RPMI7951 (cell line): ENCODE results near the gene GIPC1. TPM values are rescaled to one million over a fixed set of nuclear protein-coding genes. Genes with fewer than 3 reads are reported as not detected.
A peak's percentile ranks its signal among the peaks of the same experiment; 100 is the strongest.

Experiments used
- DNase-seq: peaks from one replicate; pipeline ENCODE4 v3.0.0-alpha.2; 2012; ENCODE audit warnings: low read depth
- total RNA-seq: library from RNA; depleted of rRNA; stranded (reverse); fragments of >200 nt; shearing (Covaris generic); gene quantifications from 2 replicates; pipeline ENCODE4 v1.2.3, GENCODE V29; 2014; rRNA removed

The GIPC1 gene
- total RNA-seq, 1 experiment from 2014 or later: 47.3 TPM

DNA sequence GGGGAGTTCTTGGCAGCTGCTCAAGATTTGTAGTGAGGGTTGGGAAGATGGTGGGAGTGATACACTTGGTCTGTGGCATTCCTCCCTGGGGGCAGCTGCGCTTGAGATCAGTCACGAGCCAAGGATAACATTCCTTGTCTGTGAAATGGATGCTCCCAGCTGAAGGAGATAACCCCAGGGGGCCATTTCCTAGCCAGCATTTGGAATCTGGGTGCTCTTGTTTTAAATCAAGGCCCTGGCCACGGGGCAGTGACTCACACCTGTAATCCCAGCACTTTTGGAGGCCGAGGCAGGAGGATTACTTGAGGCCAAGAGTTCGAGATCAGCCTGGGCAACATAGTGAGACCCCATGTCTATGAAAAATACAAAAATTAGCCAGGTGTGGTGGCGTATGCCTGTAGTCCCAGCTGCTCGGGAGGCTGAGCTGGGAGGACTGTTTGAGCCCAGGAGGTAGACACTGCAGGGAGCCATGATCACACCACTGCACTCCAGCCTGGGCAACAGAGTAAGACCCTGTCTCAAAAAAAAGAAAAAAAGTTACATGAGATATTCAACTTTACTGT lies 58.3 kb downstream of the GIPC1 start:
- peak; percentile 52 for DNase-seq

DNA sequence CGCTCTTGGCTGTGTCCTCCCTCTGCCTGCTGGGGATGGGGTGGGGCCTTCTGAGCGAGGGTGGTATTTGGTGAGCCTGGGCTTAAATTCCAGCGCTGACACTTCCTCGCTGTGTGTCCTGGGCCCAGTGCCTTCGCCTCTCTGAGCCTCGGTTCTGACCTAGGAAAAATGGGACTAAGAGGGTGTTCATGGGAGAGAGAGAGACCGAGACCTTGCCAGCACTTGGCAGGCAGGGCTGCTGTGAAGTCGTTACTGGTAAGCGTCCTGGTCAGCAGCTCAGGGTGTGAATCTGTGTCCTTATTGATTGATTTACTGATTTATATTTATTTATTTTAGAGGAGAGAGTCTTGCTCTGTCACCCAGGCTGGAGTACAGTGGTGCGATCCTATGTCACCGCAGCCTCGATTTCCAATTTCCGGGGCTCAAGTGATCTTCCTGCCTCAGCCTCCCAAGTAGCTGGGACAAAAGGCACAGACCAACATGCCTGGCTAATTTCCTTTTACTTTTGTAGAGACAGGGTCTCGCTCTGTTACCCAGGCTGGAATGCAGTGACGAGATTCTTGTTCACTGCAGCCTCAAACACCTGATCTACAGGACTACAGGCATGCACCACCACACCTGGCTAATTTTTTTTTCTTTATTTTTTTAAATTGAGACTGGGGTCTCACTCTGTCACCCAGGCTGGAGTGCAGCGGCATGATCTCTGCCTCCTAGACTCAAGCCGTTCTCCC lies 60.4 kb downstream of the GIPC1 start:
- DNase-seq: no peak

DNA sequence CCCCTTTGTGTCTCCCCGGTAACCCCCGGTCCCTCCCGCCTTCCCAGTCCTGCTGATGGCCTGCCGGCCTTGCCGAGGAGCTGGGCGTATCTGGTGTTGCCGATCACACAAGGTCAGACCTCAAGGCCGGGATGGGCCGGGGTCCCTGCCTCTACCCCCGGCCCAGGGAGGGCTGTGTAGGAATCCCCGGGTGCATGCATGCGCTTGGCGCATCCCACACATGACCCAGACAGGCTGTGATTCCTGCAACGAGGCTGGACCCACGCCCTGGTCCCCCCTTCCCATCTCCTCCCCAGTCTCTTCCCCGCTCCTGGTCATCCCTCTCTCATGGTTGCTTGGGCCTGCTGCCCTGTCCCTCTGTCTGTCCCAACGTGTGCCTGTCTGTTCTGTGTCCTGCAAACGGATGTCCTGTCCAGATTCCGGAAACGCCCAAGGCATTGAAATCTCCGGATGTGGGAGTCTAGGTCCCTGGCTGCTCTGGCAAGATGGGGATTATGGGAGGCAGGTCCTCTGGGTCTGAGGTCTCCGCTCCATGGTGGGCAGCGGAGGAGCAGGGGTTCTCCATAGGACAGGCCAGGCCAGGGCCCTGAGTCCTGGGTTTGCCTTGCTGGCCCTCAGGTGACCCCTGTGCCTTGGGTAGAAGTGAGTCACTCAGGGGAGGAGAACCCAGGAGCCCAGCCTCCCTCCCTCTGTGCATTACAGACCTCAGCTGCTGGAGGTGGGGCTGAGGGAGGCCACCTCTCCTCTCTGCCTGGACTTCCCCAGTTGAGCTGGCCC lies 61.2 kb downstream of the GIPC1 start:
- DNase-seq: peak; percentile 86

DNA sequence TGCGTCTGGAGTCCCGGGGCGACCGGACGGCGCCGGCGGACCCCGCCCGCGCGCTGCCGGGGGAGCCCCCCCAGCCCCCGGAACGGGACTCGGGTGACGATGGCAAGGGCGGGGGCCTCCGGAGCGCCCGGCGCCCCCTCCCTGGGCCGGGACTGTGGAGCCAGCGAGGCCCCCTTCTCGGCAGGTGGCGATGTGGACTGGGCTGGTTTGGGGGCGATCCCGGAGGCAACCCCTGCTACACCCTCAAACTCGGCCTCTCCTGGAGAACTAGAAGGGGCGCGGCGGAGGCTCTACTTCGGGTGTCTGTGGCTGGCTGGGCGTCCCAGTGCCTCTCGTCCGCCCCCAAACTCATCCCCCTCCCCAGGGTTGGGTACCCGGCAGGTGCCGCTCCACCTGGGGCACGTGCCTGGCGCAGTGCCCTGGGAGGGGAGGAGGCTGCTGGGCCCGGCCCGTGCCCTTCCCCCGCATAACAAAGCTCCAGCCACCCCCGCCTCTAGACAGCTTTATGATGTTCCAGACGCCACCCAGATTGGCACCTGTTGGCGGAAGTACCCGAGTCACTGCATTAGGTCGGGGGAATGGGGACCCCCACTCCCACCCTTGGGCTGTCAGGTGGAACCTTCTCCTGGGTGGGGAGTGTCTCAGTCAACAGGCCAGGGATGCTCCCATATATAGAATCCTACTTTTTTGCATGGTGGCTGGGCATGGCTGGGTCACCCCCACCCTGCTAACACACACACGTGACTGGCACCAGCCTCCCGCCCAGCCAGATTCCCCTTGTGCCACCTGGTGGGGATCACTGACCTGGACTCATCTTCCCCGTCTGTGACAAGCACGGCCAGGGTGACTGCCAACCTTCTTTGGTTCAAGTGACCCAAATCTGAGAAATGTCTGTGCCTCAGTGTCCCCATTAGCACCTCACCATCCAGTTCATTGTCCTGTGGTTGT lies 62.1 kb downstream of the GIPC1 start:
- DNase-seq: no peak

DNA sequence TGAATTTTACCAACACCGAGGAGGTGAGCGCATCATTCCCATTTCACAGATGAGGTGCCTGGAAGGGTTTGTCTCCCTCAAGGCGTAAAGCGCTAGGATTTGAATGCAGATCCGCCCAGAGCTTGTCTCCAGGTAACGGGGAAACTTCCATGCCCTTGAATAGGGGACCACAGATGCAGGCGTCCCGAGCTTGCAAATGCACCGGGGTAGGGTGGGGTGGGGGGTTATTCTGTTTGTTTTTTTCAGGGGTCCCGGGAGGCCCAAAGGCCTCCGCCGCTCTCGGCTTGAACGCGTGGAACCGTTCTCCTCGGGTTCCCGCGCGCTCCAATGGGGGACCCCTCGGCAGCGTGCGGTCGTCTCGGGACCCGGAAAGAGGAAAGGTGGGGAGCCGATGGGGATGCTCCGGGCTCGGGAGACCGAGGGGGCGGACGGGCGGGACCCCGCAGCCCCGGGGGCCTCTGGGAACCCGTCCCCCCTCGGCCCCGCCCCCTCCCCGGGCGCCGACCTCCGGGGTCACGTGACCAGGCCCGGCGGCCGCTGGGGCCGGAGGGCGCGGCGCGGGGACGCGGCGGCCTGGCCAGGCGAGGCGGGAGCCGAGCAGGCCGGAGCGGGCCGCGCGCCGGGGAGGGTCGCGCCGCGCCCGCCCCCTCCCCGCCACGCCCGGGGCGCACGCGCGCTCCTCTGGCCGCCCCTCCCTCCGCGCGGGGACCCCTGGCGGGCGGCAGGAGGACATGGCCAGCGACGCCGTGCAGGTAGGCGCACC lies 63.0 kb downstream of the GIPC1 start, which contains the start of gene PKN1:
Gene PKN1, plus strand, starts transcription at position 516 of the 763 bp plus-strand sequence. Its CDS starts 216 bp downstream, at position 732.
- peak; percentile 36 for DNase-seq

DNA sequence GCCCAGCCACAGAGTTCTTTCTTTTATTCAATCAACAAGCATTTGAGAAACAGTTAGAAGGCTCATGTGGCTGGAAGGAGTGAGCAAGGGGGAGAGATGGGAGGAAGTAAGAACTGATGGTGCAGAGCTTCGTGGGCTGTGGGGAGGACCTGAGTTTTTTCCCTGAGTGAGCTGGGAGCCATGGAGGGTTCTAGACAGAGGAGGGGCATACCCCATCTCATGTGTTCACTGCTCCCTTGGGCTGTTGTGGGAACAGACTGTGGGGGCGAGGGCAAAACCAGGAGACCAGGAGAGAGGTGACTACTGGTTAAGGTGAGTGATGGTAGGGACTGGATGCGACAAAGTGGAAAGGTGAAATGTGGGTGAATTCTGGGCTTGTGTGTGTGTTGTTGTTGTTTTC lies 65.2 kb downstream of the GIPC1 start:
- DNase-seq: no peak

DNA sequence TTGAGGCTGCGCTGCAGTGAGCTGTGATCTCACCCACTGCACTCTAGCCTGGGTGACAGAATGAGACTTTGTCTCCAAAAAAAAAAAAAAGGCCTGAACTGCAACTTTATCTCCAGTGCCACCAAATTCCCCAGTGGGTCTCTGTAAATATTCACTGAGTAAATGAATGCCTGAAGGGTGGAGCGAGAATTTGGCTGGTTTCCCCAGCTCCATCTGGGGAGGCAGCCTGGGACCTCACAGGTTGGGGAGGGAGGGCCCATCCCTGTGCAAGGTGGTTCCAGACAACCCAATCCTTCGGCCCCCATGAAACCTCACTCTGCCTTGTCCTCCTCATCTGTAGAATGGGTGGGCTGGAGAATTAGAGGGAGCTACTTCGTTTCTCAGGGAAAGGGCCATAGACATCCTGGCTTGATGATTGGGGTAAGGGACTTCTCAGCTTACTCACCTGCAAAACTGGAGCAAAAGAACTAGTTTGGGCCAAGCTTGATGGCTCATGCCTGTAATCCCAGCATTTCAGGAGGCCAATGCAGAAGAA lies 67.0 kb downstream of the GIPC1 start:
- no peak for DNase-seq

Other genes starting within 250 kb of the GIPC1 start
- gene ADGRE5, start 114.7 kb downstream of the GIPC1 start, total RNA-seq: 57.3 and 62.2 TPM in 2 replicates
- 154 and 173 TPM in 2 replicates for gene DDX39A, start 76.8 kb downstream of the GIPC1 start, total RNA-seq
- 53.7 and 58.3 TPM in 2 replicates for gene PKN1, start 62.8 kb downstream of the GIPC1 start, total RNA-seq
- gene PTGER1, start 20.8 kb downstream of the GIPC1 start, total RNA-seq: 0.60 TPM in 1 of 2 replicates, not detected in the other
- gene DNAJB1, start 22.3 kb upstream of the GIPC1 start, total RNA-seq: 94.7 and 95.9 TPM in 2 replicates
- 82.3 and 102 TPM in 2 replicates for gene TECR, start 33.5 kb upstream of the GIPC1 start, total RNA-seq
- 437 and 482 TPM in 2 replicates for gene NDUFB7, start 75.9 kb upstream of the GIPC1 start, total RNA-seq
- not detected in 2 replicates for gene CLEC17A, start 87.0 kb upstream of the GIPC1 start, total RNA-seq
- not detected in 2 replicates for gene ADGRE3, start 178.7 kb upstream of the GIPC1 start, total RNA-seq
- 7.9 and 10.4 TPM in 2 replicates for gene ZNF333, start 193.9 kb upstream of the GIPC1 start, total RNA-seq